GM19468 (cell line): Measurements from ENCODE around the gene RNF151.
"Not testable (repeated sequence)": the region's sequence is repeated elsewhere in the genome, so short reads cannot be mapped to it uniquely, and the experiment has no call there.

ENCODE experiments used
- ATAC-seq: cut with Tn5 transposase; IDR thresholded peaks from one replicate; pipeline ENCODE4 v1.9.1; 2021; ENCODE audit warnings: mild to moderate bottlenecking, moderate library complexity, moderate number of reproducible peaks; ENCODE audit not compliant: unreplicated experiment; ENCODE audit errors: extremely low read depth

Gene RNF151

GRCh38 chr16:2004795-2005517, 38.3 kb downstream of the RNF151 start:
- no peak for ATAC-seq

GRCh38 chr16:2005646-2006045, 39.0 kb downstream of the RNF151 start:
- no peak for ATAC-seq

GRCh38 chr16:2006317-2006716, 39.7 kb downstream of the RNF151 start:
- ATAC-seq: no peak

- no peak for ATAC-seq
Measured at GRCh38 chr16:2007081-2007836, 40.6 kb downstream of the RNF151 start.

- ATAC-seq: no peak
Measured at GRCh38 chr16:2008009-2008526, 41.4 kb downstream of the RNF151 start.

- no peak for ATAC-seq
Measured at GRCh38 chr16:2008631-2009163, 42.0 kb downstream of the RNF151 start.

- peak; percentile 6 for ATAC-seq
Measured at GRCh38 chr16:2009164-2009711, 42.6 kb downstream of the RNF151 start.

- peak; percentile 59 for ATAC-seq
Measured at GRCh38 chr16:2009791-2010510, 43.3 kb downstream of the RNF151 start, which contains the start of gene ZNF598. TSS of gene ZNF598 (minus strand) at chr16:2009821.

- not testable (repeated sequence) for ATAC-seq
Measured at GRCh38 chr16:2011726-2012125, 45.1 kb downstream of the RNF151 start.

- no peak for ATAC-seq
Measured at GRCh38 chr16:2013527-2013926, 46.9 kb downstream of the RNF151 start.

- ATAC-seq: no peak
Measured at GRCh38 chr16:2015117-2015946, 48.7 kb downstream of the RNF151 start.

- ATAC-seq: no peak
Measured at GRCh38 chr16:2015947-2016208, 49.2 kb downstream of the RNF151 start.

- no peak for ATAC-seq
Measured at GRCh38 chr16:2016407-2016922, 49.8 kb downstream of the RNF151 start.
